Ammon's horn (tissue), 1 donor: Measurements from ENCODE around the gene TGFA.
"Not testable (repeated sequence)": the region's sequence is repeated elsewhere in the genome, so short reads cannot be mapped to it uniquely, and the experiment has no call there.

ENCODE experiments used
- DNase-seq: peaks from one replicate; pipeline ENCODE4 v3.0.0-alpha.2; 2016; ENCODE audit warnings: low spot score

TGFA gene

GRCh38 chr2:70498054-70498453 is 55.6 kb downstream of the TGFA start:
- DNase-seq, result no peak

- DNase-seq, result no peak
These were observed 56.8 kb downstream of the TGFA start for GRCh38 chr2:70496819-70497218.

- DNase-seq, result no peak
These were observed 59.2 kb downstream of the TGFA start for GRCh38 chr2:70494293-70494886.

GRCh38 chr2:70490381-70490780 is 63.2 kb downstream of the TGFA start:
- DNase-seq, result no peak

- DNase-seq, result no peak
These were observed 64.5 kb downstream of the TGFA start for GRCh38 chr2:70489165-70489564.

GRCh38 chr2:70484086-70484485 is 69.5 kb downstream of the TGFA start:
- DNase-seq, result no peak

GRCh38 chr2:70482401-70482800 is 71.2 kb downstream of the TGFA start:
- DNase-seq, result no peak

GRCh38 chr2:70480468-70480867 is 73.2 kb downstream of the TGFA start:
- no peak for DNase-seq

GRCh38 chr2:70479816-70480215 is 73.8 kb downstream of the TGFA start:
- DNase-seq, result no peak

- DNase-seq, result no peak
These were observed 76.2 kb downstream of the TGFA start for GRCh38 chr2:70477441-70477844.

GRCh38 chr2:70475266-70475665 is 78.4 kb downstream of the TGFA start:
- DNase-seq, result no peak

GRCh38 chr2:70474256-70474848 is 79.3 kb downstream of the TGFA start:
- peak; percentile 35 for DNase-seq

GRCh38 chr2:70473101-70473722 is 80.4 kb downstream of the TGFA start:
- DNase-seq, result no peak

- no peak for DNase-seq
These were observed 81.3 kb downstream of the TGFA start for GRCh38 chr2:70472221-70472890.

GRCh38 chr2:70471129-70471528 is 82.5 kb downstream of the TGFA start:
- peak; percentile 34 for DNase-seq

GRCh38 chr2:70469961-70470360 is 83.7 kb downstream of the TGFA start:
- DNase-seq, result no peak

- no peak for DNase-seq
These were observed 84.2 kb downstream of the TGFA start for GRCh38 chr2:70469435-70469834.

- DNase-seq, result no peak
These were observed 84.7 kb downstream of the TGFA start for GRCh38 chr2:70468878-70469277.

GRCh38 chr2:70467831-70468779 is 85.5 kb downstream of the TGFA start:
- no peak for DNase-seq

- no peak for DNase-seq
These were observed 86.4 kb downstream of the TGFA start for GRCh38 chr2:70467237-70467636.

GRCh38 chr2:70466647-70467046 is 87.0 kb downstream of the TGFA start:
- not testable (repeated sequence) for DNase-seq

- no peak for DNase-seq
These were observed 89.6 kb downstream of the TGFA start for GRCh38 chr2:70463997-70464396.
